ENCODE results near the gene ABCA1.

The ABCA1 gene

DNA sequence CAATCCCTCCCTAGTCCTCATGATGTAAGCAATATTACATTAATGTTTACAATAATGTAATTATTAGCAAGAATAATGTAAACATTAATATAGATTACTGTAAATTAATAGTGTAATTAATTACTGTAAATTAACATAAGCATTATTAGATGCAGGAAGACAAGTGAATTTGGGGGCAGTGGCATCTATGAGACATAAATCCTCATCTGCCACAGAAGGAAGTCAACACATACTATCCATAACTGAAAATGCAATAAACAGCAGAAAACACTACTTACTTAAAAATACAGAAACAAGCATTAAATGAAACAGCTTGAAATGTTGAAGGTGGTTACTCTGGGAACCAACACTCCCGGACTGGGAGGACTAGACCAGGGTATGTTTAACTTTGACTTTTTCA lies 181.2 kb downstream of the ABCA1 start:
- no peak for DNase-seq

DNA sequence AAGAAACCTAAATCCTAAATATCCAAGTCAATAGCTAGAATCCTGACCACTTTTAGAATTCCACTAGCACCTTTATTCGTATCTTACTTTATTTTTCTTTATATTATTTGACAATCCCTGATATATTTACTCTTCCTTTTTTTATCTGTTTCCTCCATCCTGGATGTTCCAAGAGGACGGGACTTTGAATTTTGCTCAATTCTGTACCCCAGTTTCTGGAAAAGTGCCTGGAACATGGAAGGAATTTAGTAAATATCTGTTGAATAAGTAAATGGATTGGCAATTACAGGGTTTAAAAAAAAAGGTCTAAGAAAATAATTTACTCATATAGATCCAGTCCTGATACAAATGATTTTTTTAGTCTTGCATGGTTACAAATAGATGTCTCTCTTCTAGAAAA lies 181.7 kb downstream of the ABCA1 start:
- no peak for DNase-seq

DNA sequence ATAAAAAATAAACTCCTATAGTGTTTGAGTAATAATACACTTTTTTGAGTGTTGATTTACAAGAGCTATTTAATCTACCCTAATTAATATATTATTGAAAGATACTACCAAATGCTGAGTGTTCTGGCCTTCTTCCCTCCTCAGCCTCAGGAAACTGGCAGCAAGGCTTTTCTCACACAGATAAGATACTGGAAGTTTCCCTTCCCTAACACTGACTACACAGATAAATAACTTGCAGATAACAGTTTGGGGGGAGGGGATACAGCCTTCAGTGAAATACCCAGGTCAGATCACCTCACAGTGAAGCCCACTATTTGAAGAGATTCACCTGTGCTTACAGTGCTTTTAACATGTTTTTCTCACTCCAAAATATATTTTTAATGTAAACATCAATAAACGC lies 182.1 kb downstream of the ABCA1 start:
- peak; percentile 7 for DNase-seq

DNA sequence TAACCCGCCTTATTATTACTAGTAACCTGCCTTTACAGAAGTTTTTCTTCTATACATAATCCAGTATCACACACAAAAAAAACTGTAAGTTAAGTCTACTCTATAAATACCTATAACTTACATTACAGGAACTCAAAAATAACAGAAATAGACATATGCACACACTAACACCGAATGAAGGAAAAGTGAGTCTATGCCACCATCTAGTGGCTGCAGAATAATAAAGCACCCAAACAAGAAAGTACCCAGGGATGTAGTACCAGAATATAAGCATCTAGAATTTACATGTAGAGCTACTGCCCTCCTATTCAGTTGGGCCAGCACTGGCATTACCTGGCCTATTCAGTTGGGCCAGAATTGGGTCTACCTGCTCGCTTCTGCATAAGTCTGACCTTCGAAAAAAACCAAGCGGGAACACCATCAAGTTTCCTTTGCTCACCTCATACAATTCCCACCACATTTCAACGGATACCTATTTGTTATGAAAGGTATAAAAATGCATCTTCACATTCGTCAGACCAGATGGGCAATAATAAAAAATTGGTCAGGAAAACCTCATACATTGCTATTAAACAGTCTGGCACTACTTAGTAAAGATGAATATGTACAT lies 184.5 kb downstream of the ABCA1 start:
- DNase-seq = peak; percentile 46

GRCh38 chr9:104740621-104741020 lies 187.3 kb downstream of the ABCA1 start:
- DNase-seq = no peak

DNA sequence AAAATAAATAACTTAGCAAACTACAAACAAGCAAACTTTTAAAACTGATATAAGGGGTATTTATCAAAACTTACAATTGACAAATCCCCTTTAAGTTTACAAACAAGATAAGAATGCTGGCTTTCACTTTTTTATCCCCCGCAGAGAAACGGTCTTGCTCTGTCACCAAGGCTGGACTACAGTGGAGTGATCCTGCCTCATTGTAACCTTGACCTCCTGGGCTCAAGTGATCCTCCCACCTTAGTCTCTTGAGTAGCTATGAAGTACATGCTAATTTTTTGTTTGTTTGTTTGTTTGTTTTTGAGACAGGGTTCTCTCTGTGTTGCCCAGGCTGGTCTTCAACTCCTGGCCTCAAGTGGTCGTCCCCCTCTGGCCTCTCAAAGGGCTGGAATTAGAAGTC lies 189.5 kb downstream of the ABCA1 start:
- no peak for DNase-seq
